H9 (cell line): ENCODE data around the gene ABHD15. TPM values are rescaled to one million over a fixed set of nuclear protein-coding genes. Genes with fewer than 3 reads are reported as not detected.

ENCODE experiments used
- DNase-seq: peaks from one replicate; pipeline ENCODE4 v3.0.0-alpha.2; 2017
- H2AFZ ChIP-seq: one replicate; pipeline ENCODE4 v1.6.1; 2013; ENCODE audit warnings: mild to moderate bottlenecking, low read length, control low read depth, moderate library complexity
- H2AK5ac ChIP-seq: 2 replicates; pipeline ENCODE4 v1.6.1; 2013; ENCODE audit warnings: low read length, control low read depth, mixed read lengths; ENCODE audit not compliant: insufficient read length
- H2BK120ac ChIP-seq: one replicate; pipeline ENCODE4 v1.6.1; 2013; ENCODE audit warnings: low read depth, mild to moderate bottlenecking, low read length, control low read depth, inconsistent platforms; ENCODE audit not compliant: poor library complexity, severe bottlenecking
- H2BK12ac ChIP-seq: 2 replicates; pipeline ENCODE4 v1.6.1; 2013; ENCODE audit warnings: low read length, control low read depth, mixed read lengths, low read depth; ENCODE audit not compliant: insufficient read length
- H2BK15ac ChIP-seq: 2 replicates; pipeline ENCODE4 v1.6.1; 2013; ENCODE audit warnings: low read depth, low read length, control low read depth
- H2BK20ac ChIP-seq: one replicate; pipeline ENCODE4 v1.6.1; 2013; ENCODE audit warnings: low read depth, mild to moderate bottlenecking, low read length, control low read depth, inconsistent platforms; ENCODE audit not compliant: poor library complexity, severe bottlenecking
- H2BK5ac ChIP-seq: 2 replicates; pipeline ENCODE4 v1.6.1; 2013; ENCODE audit warnings: low read length, control low read depth, mixed read lengths; ENCODE audit not compliant: insufficient read length
- H3K14ac ChIP-seq: 2 replicates; pipeline ENCODE4 v1.6.1; 2013; ENCODE audit warnings: low read length, control low read depth; ENCODE audit not compliant: insufficient read depth
- H3K18ac ChIP-seq: 2 replicates; pipeline ENCODE4 v1.6.1; 2013; ENCODE audit warnings: low read depth, mild to moderate bottlenecking, mixed read lengths, low read length, control low read depth; ENCODE audit not compliant: insufficient read length
- H3K23ac ChIP-seq: 2 replicates; pipeline ENCODE4 v1.6.1; 2013; ENCODE audit warnings: low read length, control low read depth, mixed read lengths, low read depth; ENCODE audit not compliant: insufficient read length
- H3K23me2 ChIP-seq: 2 replicates; pipeline ENCODE4 v1.6.1; 2013; ENCODE audit warnings: low read depth, mild to moderate bottlenecking, mixed read lengths, low read length, control low read depth; ENCODE audit not compliant: insufficient read length, poor library complexity, severe bottlenecking
- H3K27ac ChIP-seq: 2 replicates; pipeline ENCODE4 v1.5.1; 2013; ENCODE audit warnings: low read length, control low read depth, mixed read lengths, low read depth; ENCODE audit not compliant: insufficient read length
- H3K27me3 ChIP-seq: 2 replicates; pipeline ENCODE4 v1.6.1; 2013; ENCODE audit warnings: low read length, control low read depth, inconsistent platforms; ENCODE audit not compliant: insufficient read depth
- H3K4ac ChIP-seq: 2 replicates; pipeline ENCODE4 v1.6.1; 2013; ENCODE audit warnings: low read depth, mild to moderate bottlenecking, control low read depth, inconsistent platforms, low read length, moderate library complexity
- H3K4me1 ChIP-seq: 2 replicates; pipeline ENCODE4 v1.6.1; 2013; ENCODE audit warnings: low read length, control low read depth, inconsistent platforms; ENCODE audit not compliant: insufficient read depth
- H3K4me2 ChIP-seq: 2 replicates; pipeline ENCODE4 v1.6.1; 2013; ENCODE audit warnings: low read length, control low read depth, mixed read lengths; ENCODE audit not compliant: insufficient read length, insufficient read depth
- H3K56ac ChIP-seq: 2 replicates; pipeline ENCODE4 v1.6.1; 2013; ENCODE audit warnings: low read depth, mild to moderate bottlenecking, mixed read lengths, low read length, control low read depth; ENCODE audit not compliant: insufficient read length
- H3K79me1 ChIP-seq: 2 replicates; pipeline ENCODE4 v1.6.1; 2013; ENCODE audit warnings: low read depth, mild to moderate bottlenecking, moderate library complexity, low read length, control low read depth, inconsistent platforms; ENCODE audit not compliant: insufficient read depth, poor library complexity, severe bottlenecking
- H3K79me2 ChIP-seq: 2 replicates; pipeline ENCODE4 v1.6.1; 2013; ENCODE audit warnings: low read length, control low read depth, inconsistent platforms; ENCODE audit not compliant: insufficient read depth
- H3K9ac ChIP-seq: 2 replicates; pipeline ENCODE4 v1.6.1; 2013; ENCODE audit warnings: low read length, control low read depth, mixed read lengths; ENCODE audit not compliant: insufficient read length; ENCODE audit errors: extremely low read depth
- H3K9me3 ChIP-seq: one replicate; pipeline ENCODE4 v1.6.1; 2013; ENCODE audit warnings: low read depth, low read length, inconsistent platforms; ENCODE audit not compliant: control insufficient read depth
- H3T11ph ChIP-seq: one replicate; pipeline ENCODE4 v1.6.1; 2013; ENCODE audit warnings: mild to moderate bottlenecking, low read length, control low read depth, inconsistent platforms
- H4K20me1 ChIP-seq: one replicate; pipeline ENCODE4 v1.6.1; 2013; ENCODE audit not compliant: control insufficient read depth, insufficient read length, insufficient read depth
- H4K5ac ChIP-seq: 2 replicates; pipeline ENCODE4 v1.6.1; 2013; ENCODE audit warnings: low read depth, mild to moderate bottlenecking, mixed read lengths, low read length, control low read depth; ENCODE audit not compliant: insufficient read length
- H4K8ac ChIP-seq: replicated peaks from 2 replicates; pipeline ENCODE4 v1.6.1; 2013; ENCODE audit warnings: low read length, control low read depth, mixed read lengths, low read depth; ENCODE audit not compliant: insufficient read length
- H4K91ac ChIP-seq: 2 replicates; pipeline ENCODE4 v1.6.1; 2013; ENCODE audit warnings: low read depth, mild to moderate bottlenecking, moderate library complexity, mixed read lengths, low read length, control low read depth; ENCODE audit not compliant: insufficient read length
- H3K27ac Mint-ChIP-seq, 3 experiments: 2 replicates in 2 of 3; 3 replicates in 1 of 3; pipeline ENCODE4 v1.8.0; 2020 to 2021; ENCODE audit warnings: mixed read lengths in 3 of 3, mild to moderate bottlenecking in 1 of 3, moderate library complexity in 1 of 3
- H3K27me3 Mint-ChIP-seq: 2 replicates; pipeline ENCODE4 v1.8.0; 2021; ENCODE audit warnings: low read depth, mild to moderate bottlenecking, moderate library complexity, mixed read lengths
- H3K36me3 Mint-ChIP-seq, 3 experiments: 2 replicates in 2 of 3; 3 replicates in 1 of 3; pipeline ENCODE4 v1.8.0; 2020 to 2021; ENCODE audit warnings: low read depth in 3 of 3, mixed read lengths in 3 of 3; ENCODE audit not compliant: insufficient read depth in 1 of 3
- H3K4me1 Mint-ChIP-seq, 2 experiments: 2 replicates each; pipeline ENCODE4 v1.8.0; 2020; ENCODE audit warnings: mixed read lengths in 2 of 2
- H3K4me3 Mint-ChIP-seq, 2 experiments: 2 replicates in 1 of 2; 3 replicates in 1 of 2; pipeline ENCODE4 v1.8.0; 2020 to 2021; ENCODE audit warnings: mild to moderate bottlenecking in 2 of 2, mixed read lengths in 2 of 2, moderate library complexity in 1 of 2
- H3K9me3 Mint-ChIP-seq, 2 experiments: 2 replicates in 1 of 2; 3 replicates in 1 of 2; pipeline ENCODE4 v1.8.0; 2020; ENCODE audit warnings: mild to moderate bottlenecking in 2 of 2, mixed read lengths in 2 of 2, moderate library complexity in 1 of 2
- CTCF ChIP-seq: fragments of 200-600 bp; sonication (generic); conservative IDR thresholded peaks from 3 replicates; pipeline ENCODE4 v1.8.0; 2021; ENCODE audit warnings: antibody characterized with exemption, mild to moderate bottlenecking
- WGBS: extraction: QIAGEN DNeasy Blood & Tissue Kit; methylation state at CpG from one replicate; pipeline ENCODE4 v1.1.7; 2013; ENCODE audit warnings: missing lambda C conversion rate, low lambda C conversion rate, mixed read lengths; ENCODE audit not compliant: insufficient read length; ENCODE audit errors: extremely low coverage; 5-methylcytosine and 5-hydroxymethylcytosine counted together
- total RNA-seq: library from RNA; stranded (reverse); gene quantifications from 2 replicates; pipeline ENCODE4 v1.2.1, GENCODE V29; 2021

The ABHD15 gene
- total RNA-seq, 1 experiment from 2014 or later = 2.5 TPM

- Histone ChIP-seq H3K9me3 (no peaks in the 10 kb centered on the region), H3K27me3 (no peaks in the 10 kb centered on the region), H4K8ac (no peak overlapping the region), H3K23ac (no peak overlapping the region), H3K4me1 (no peaks in the 10 kb centered on the region), H3K79me2 (no peaks in the 10 kb centered on the region), H3K14ac (no peak overlapping the region), H3K4ac (no peak overlapping the region), H4K5ac (no peak overlapping the region), H3K27ac (no peak overlapping the region), H2BK12ac (no peak overlapping the region), H2BK5ac (no peak overlapping the region), H3K56ac (no peak overlapping the region), H3K23me2 (no peaks in the 10 kb centered on the region), H3K4me2 (no peak overlapping the region), H3K79me1 (no peaks in the 10 kb centered on the region), H2BK15ac (no peak overlapping the region), H2BK20ac (no peak overlapping the region), H3K18ac (no peak overlapping the region), H2AFZ (no peak overlapping the region), H2AK5ac (no peak overlapping the region), H2BK120ac (no peak overlapping the region), H4K20me1 (no peaks in the 10 kb centered on the region), H3T11ph (no peak overlapping the region), H4K91ac (no peak overlapping the region), H3K9ac (no peak overlapping the region)
- no peak for TF ChIP-seq CTCF
- no peak overlapping the region for H3K4me3 Mint-ChIP-seq
- WGBS = no CpG with 5 or more reads among the region's 3 CpGs
- H3K27me3 Mint-ChIP-seq = peaks cover 7% of the 10 kb centered on the region
- H3K9me3 Mint-ChIP-seq = no peaks in the 10 kb centered on the region
- H3K36me3 Mint-ChIP-seq = no peaks in the 10 kb centered on the region; a peak in 1 of 7 replicates
- H3K27ac Mint-ChIP-seq = no peak overlapping the region
- H3K4me1 Mint-ChIP-seq = no peaks in the 10 kb centered on the region
- no peak for DNase-seq
Observed at GRCh38 chr17:29555840-29556239, 11.0 kb downstream of the ABHD15 start.
